HG03354 (cell line): ENCODE results near the gene S100A14.
"Not testable (repeated sequence)": the region's sequence is repeated elsewhere in the genome, so short reads cannot be mapped to it uniquely, and the experiment has no call there.

ENCODE experiments used
- ATAC-seq: cut with Tn5 transposase; IDR thresholded peaks from one replicate; pipeline ENCODE4 v1.9.1; 2021; ENCODE audit warnings: mild to moderate bottlenecking; ENCODE audit not compliant: unreplicated experiment, poor library complexity, severe bottlenecking

Gene S100A14

GRCh38 chr1:153640213-153640612 lies 24.1 kb upstream of the S100A14 start:
- ATAC-seq, result not testable (repeated sequence)

- ATAC-seq, result no peak
Observed at GRCh38 chr1:153639280-153639679, 23.2 kb upstream of the S100A14 start.

- no peak for ATAC-seq
Observed at GRCh38 chr1:153638261-153638660, 22.1 kb upstream of the S100A14 start.

GRCh38 chr1:153636312-153636711 lies 20.2 kb upstream of the S100A14 start:
- no peak for ATAC-seq

GRCh38 chr1:153635872-153636271 lies 19.7 kb upstream of the S100A14 start:
- no peak for ATAC-seq

- peak; percentile 91 for ATAC-seq
Observed at GRCh38 chr1:153633754-153634665, 17.9 kb upstream of the S100A14 start, which contains the start of gene CHTOP. CHTOP (plus strand) TSS chr1:153634066; CDS start chr1:153636589, 2,523 bp downstream.

- ATAC-seq, result peak; percentile 1
Observed at GRCh38 chr1:153633161-153633753, 17.1 kb upstream of the S100A14 start.

- ATAC-seq, result no peak
Observed at GRCh38 chr1:153631047-153632022, 15.2 kb upstream of the S100A14 start.

- ATAC-seq, result no peak
Observed at GRCh38 chr1:153630384-153630783, 14.3 kb upstream of the S100A14 start.

GRCh38 chr1:153629971-153630370 lies 13.8 kb upstream of the S100A14 start:
- no peak for ATAC-seq

- ATAC-seq, result no peak
Observed at GRCh38 chr1:153629343-153629665, 13.2 kb upstream of the S100A14 start.

GRCh38 chr1:153628638-153629342 lies 12.7 kb upstream of the S100A14 start:
- no peak for ATAC-seq

- no peak for ATAC-seq
Observed at GRCh38 chr1:153627715-153628626, 11.8 kb upstream of the S100A14 start, which contains the start of gene S100A1. S100A1 (plus strand) TSS chr1:153628434; CDS start chr1:153630522, 2,088 bp downstream.

- ATAC-seq, result no peak
Observed at GRCh38 chr1:153626904-153627714, 11.0 kb upstream of the S100A14 start, which contains the start of gene S100A13. S100A13 (minus strand) TSS chr1:153627505; CDS start chr1:153626472, 1,033 bp downstream.

GRCh38 chr1:153626477-153626903 lies 10.4 kb upstream of the S100A14 start:
- no peak for ATAC-seq

- ATAC-seq, result no peak
Observed at GRCh38 chr1:153624965-153625611, 9.0 kb upstream of the S100A14 start.

GRCh38 chr1:153623101-153623500 lies 7.0 kb upstream of the S100A14 start:
- ATAC-seq, result no peak
